CD4-positive, alpha-beta T cell treated with Interleukin-15 for 1 hour (primary cell): ENCODE data around the gene FAM83G.
"Not testable (repeated sequence)": the region's sequence is repeated elsewhere in the genome, so short reads cannot be mapped to it uniquely, and the experiment has no call there.

Experiments used
- DNase-seq: peaks from one replicate; pipeline ENCODE4 v3.0.0-alpha.2; 2020

FAM83G gene

GRCh38 chr17:19022128-19022527 is 17.6 kb upstream of the FAM83G start:
- DNase-seq: no peak

GRCh38 chr17:19021622-19022083 is 17.1 kb upstream of the FAM83G start:
- DNase-seq: peak; percentile 33

- DNase-seq: not testable (repeated sequence)
Measured at GRCh38 chr17:19021011-19021621, 16.6 kb upstream of the FAM83G start.

GRCh38 chr17:19020016-19020415 is 15.5 kb upstream of the FAM83G start:
- DNase-seq: no peak

- DNase-seq: peak; percentile 9
Measured at GRCh38 chr17:19019041-19019941, 14.7 kb upstream of the FAM83G start.

GRCh38 chr17:19018600-19018950 is 14.0 kb upstream of the FAM83G start:
- no peak for DNase-seq

- DNase-seq: no peak
Measured at GRCh38 chr17:19017804-19018599, 13.4 kb upstream of the FAM83G start.

GRCh38 chr17:19017401-19017800 is 12.8 kb upstream of the FAM83G start:
- DNase-seq: no peak

- DNase-seq: no peak
Measured at GRCh38 chr17:19016881-19017280, 12.3 kb upstream of the FAM83G start.

- no peak for DNase-seq
Measured at GRCh38 chr17:19016297-19016696, 11.7 kb upstream of the FAM83G start.

- no peak for DNase-seq
Measured at GRCh38 chr17:19015428-19015827, 10.9 kb upstream of the FAM83G start.

GRCh38 chr17:19014628-19015215 is 10.2 kb upstream of the FAM83G start:
- no peak for DNase-seq

GRCh38 chr17:19013806-19014627 is 9.5 kb upstream of the FAM83G start:
- DNase-seq: no peak

- no peak for DNase-seq
Measured at GRCh38 chr17:19013226-19013625, 8.7 kb upstream of the FAM83G start.

- no peak for DNase-seq
Measured at GRCh38 chr17:19012171-19013080, 7.9 kb upstream of the FAM83G start.

- DNase-seq: no peak
Measured at GRCh38 chr17:19011581-19011980, 7.0 kb upstream of the FAM83G start.

GRCh38 chr17:19010729-19011505 is 6.4 kb upstream of the FAM83G start:
- DNase-seq: no peak

GRCh38 chr17:19009970-19010369 is 5.4 kb upstream of the FAM83G start:
- DNase-seq: no peak

- no peak for DNase-seq
Measured at GRCh38 chr17:19006698-19007097, 2.1 kb upstream of the FAM83G start.

GRCh38 chr17:19005789-19006430 is 1.3 kb upstream of the FAM83G start:
- DNase-seq: no peak
